Neural cell (in vitro differentiated cells): Measurements from ENCODE around the gene E2F3. TPM values are rescaled to one million over a fixed set of nuclear protein-coding genes. Genes with fewer than 3 reads are reported as not detected.

Source experiments
- H2AFZ ChIP-seq: fragments of 200-600, 300-800 bp; sonication (generic), shearing (Covaris generic); 2 replicates; pipeline ENCODE4 v1.6.0; 2014; ENCODE audit warnings: low read depth, mild to moderate bottlenecking, antibody characterized with exemption, low read length, moderate library complexity
- H3F3A ChIP-seq: fragments of 200-600 bp; shearing (Covaris generic); 2 replicates; pipeline ENCODE4 v1.6.1; 2016; ENCODE audit warnings: mild to moderate bottlenecking, moderate library complexity, mixed read lengths, antibody characterized with exemption, low read length; ENCODE audit not compliant: insufficient read depth, poor library complexity, severe bottlenecking
- H3K27ac ChIP-seq: fragments of 200-600, 300-800 bp; sonication (generic), shearing (Covaris generic); 2 replicates; pipeline ENCODE4 v1.5.1; 2014; ENCODE audit warnings: mild to moderate bottlenecking, low read length, moderate library complexity
- H3K27me3 ChIP-seq: fragments of 300-800, 200-600 bp; sonication (generic), shearing (Covaris generic); 2 replicates; pipeline ENCODE4 v1.6.0; 2014; ENCODE audit warnings: mild to moderate bottlenecking, low read depth, low read length, moderate library complexity; ENCODE audit not compliant: insufficient read depth
- H3K36me3 ChIP-seq: fragments of 300-800, 200-600 bp; sonication (generic), shearing (Covaris generic); 2 replicates; pipeline ENCODE4 v1.5.1; 2014; ENCODE audit warnings: mild to moderate bottlenecking, antibody characterized with exemption, low read length, moderate library complexity; ENCODE audit not compliant: insufficient read depth
- H3K4me2 ChIP-seq: fragments of 300-800, 200-600 bp; sonication (generic), shearing (Covaris generic); 2 replicates; pipeline ENCODE4 v1.6.0; 2014; ENCODE audit warnings: mild to moderate bottlenecking, low read length
- H3K4me3 ChIP-seq: fragments of 300-800, 200-600 bp; sonication (generic), shearing (Covaris generic); 2 replicates; pipeline ENCODE4 v1.5.1; 2014; ENCODE audit warnings: mild to moderate bottlenecking, low read length, moderate library complexity
- H3K79me2 ChIP-seq: fragments of 200-600 bp; shearing (Covaris generic); replicated peaks from 2 replicates; pipeline ENCODE4 v1.6.0; 2014; ENCODE audit warnings: mild to moderate bottlenecking, low read length, moderate library complexity; ENCODE audit not compliant: insufficient read depth
- H3K9ac ChIP-seq: fragments of 300-800, 200-600 bp; sonication (generic), shearing (Covaris generic); 2 replicates; pipeline ENCODE4 v1.6.1; 2016; ENCODE audit warnings: mild to moderate bottlenecking, low read length, mixed read lengths
- H3K9me2 ChIP-seq: fragments of 200-600 bp; shearing (Covaris generic); 2 replicates; pipeline ENCODE4 v1.6.1; 2016; ENCODE audit warnings: mild to moderate bottlenecking, low read length, mixed read lengths; ENCODE audit not compliant: insufficient read depth
- H3K9me3 ChIP-seq: fragments of 200-600, 300-800 bp; sonication (generic), shearing (Covaris generic); 2 replicates; pipeline ENCODE4 v1.6.1; 2016; ENCODE audit warnings: mild to moderate bottlenecking, mixed run types, low read length, moderate library complexity, mixed read lengths
- H4K20me1 ChIP-seq: fragments of 200-600 bp; shearing (Covaris generic); 2 replicates; pipeline ENCODE4 v1.6.1; 2016; ENCODE audit warnings: mild to moderate bottlenecking, mixed run types; ENCODE audit not compliant: insufficient read depth
- EP300 ChIP-seq: fragments of 450-650 bp; conservative IDR thresholded peaks from 2 replicates; pipeline ENCODE4 v1.6.1; 2014; ENCODE audit warnings: antibody characterized with exemption, mild to moderate bottlenecking, moderate library complexity; ENCODE audit not compliant: poor library complexity, severe bottlenecking
- EZH2 ChIP-seq: fragments of 200-600, 300-800 bp; shearing (Covaris generic), sonication (generic); IDR thresholded peaks from 2 replicates; pipeline ENCODE4 v1.6.1; 2014; ENCODE audit warnings: antibody characterized with exemption, low read length, borderline replicate concordance, mild to moderate bottlenecking; ENCODE audit not compliant: insufficient read depth, poor library complexity, severe bottlenecking
- MXI1 ChIP-seq: fragments of 450-650 bp; conservative IDR thresholded peaks from 2 replicates; pipeline ENCODE4 v1.6.1; 2014; ENCODE audit warnings: antibody characterized with exemption, mild to moderate bottlenecking; ENCODE audit not compliant: poor library complexity, severe bottlenecking
- POLR2AphosphoS5 ChIP-seq: IDR thresholded peaks from 2 replicates; pipeline ENCODE4 v1.6.1; 2012
- RAD21 ChIP-seq: fragments of 450-650 bp; conservative IDR thresholded peaks from 2 replicates; pipeline ENCODE4 v1.6.1; 2014; ENCODE audit warnings: antibody characterized with exemption, mild to moderate bottlenecking, moderate library complexity
- SMC3 ChIP-seq: fragments of 450-650 bp; conservative IDR thresholded peaks from 2 replicates; pipeline ENCODE4 v1.6.1; 2014; ENCODE audit warnings: antibody characterized with exemption, mild to moderate bottlenecking, moderate library complexity; ENCODE audit not compliant: poor library complexity
- TAF1 ChIP-seq: IDR thresholded peaks from 2 replicates; pipeline ENCODE4 v1.6.1; 2012; ENCODE audit warnings: low read depth
- polyA plus RNA-seq: library from polyadenylated mRNA; depleted of rRNA; stranded (reverse); fragments of >200 nt; gene quantifications from 2 replicates; pipeline ENCODE4 v1.2.3, GENCODE V29; 2014
- TF ChIP-seq, protein P1 (sequence below): fragments of 450-650 bp; IDR thresholded peaks from 2 replicates; pipeline ENCODE4 v1.5.1; 2014; ENCODE audit warnings: antibody characterized with exemption, mild to moderate bottlenecking, moderate library complexity; ENCODE audit not compliant: poor library complexity, severe bottlenecking
- TF ChIP-seq, protein P2 (sequence below): IDR thresholded peaks from 2 replicates; pipeline ENCODE4 v1.6.1; 2012; ENCODE audit warnings: borderline replicate concordance

The E2F3 gene
- polyA plus RNA-seq, 1 donor from 2014 or later = 4.8 TPM

GRCh38 chr6:20441236-20441635, 39.6 kb downstream of the E2F3 start:
- Histone ChIP-seq H3K36me3 (no peaks in the 10 kb centered on the region), H3K9ac (no peak overlapping the region), H3K27ac (no peak overlapping the region), H3F3A (no peaks in the 10 kb centered on the region), H2AFZ (no peak overlapping the region), H3K4me3 (no peak overlapping the region), H3K9me3 (no peaks in the 10 kb centered on the region), H3K9me2 (no peaks in the 10 kb centered on the region), H3K79me2 (no peaks in the 10 kb centered on the region), H4K20me1 (no peaks in the 10 kb centered on the region), H3K27me3 (no peaks in the 10 kb centered on the region), H3K4me2 (no peak overlapping the region)
- TF ChIP-seq EP300 (no peak), EZH2 (no peak), TAF1 (no peak), MXI1 (no peak), RAD21 (no peak), POLR2AphosphoS5 (no peak), SMC3 (no peak)
- TF ChIP-seq, protein P1, sequence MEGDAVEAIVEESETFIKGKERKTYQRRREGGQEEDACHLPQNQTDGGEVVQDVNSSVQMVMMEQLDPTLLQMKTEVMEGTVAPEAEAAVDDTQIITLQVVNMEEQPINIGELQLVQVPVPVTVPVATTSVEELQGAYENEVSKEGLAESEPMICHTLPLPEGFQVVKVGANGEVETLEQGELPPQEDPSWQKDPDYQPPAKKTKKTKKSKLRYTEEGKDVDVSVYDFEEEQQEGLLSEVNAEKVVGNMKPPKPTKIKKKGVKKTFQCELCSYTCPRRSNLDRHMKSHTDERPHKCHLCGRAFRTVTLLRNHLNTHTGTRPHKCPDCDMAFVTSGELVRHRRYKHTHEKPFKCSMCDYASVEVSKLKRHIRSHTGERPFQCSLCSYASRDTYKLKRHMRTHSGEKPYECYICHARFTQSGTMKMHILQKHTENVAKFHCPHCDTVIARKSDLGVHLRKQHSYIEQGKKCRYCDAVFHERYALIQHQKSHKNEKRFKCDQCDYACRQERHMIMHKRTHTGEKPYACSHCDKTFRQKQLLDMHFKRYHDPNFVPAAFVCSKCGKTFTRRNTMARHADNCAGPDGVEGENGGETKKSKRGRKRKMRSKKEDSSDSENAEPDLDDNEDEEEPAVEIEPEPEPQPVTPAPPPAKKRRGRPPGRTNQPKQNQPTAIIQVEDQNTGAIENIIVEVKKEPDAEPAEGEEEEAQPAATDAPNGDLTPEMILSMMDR = no peak
- TF ChIP-seq, protein P2, sequence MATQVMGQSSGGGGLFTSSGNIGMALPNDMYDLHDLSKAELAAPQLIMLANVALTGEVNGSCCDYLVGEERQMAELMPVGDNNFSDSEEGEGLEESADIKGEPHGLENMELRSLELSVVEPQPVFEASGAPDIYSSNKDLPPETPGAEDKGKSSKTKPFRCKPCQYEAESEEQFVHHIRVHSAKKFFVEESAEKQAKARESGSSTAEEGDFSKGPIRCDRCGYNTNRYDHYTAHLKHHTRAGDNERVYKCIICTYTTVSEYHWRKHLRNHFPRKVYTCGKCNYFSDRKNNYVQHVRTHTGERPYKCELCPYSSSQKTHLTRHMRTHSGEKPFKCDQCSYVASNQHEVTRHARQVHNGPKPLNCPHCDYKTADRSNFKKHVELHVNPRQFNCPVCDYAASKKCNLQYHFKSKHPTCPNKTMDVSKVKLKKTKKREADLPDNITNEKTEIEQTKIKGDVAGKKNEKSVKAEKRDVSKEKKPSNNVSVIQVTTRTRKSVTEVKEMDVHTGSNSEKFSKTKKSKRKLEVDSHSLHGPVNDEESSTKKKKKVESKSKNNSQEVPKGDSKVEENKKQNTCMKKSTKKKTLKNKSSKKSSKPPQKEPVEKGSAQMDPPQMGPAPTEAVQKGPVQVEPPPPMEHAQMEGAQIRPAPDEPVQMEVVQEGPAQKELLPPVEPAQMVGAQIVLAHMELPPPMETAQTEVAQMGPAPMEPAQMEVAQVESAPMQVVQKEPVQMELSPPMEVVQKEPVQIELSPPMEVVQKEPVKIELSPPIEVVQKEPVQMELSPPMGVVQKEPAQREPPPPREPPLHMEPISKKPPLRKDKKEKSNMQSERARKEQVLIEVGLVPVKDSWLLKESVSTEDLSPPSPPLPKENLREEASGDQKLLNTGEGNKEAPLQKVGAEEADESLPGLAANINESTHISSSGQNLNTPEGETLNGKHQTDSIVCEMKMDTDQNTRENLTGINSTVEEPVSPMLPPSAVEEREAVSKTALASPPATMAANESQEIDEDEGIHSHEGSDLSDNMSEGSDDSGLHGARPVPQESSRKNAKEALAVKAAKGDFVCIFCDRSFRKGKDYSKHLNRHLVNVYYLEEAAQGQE = no peak

GRCh38 chr6:20441921-20442320, 40.2 kb downstream of the E2F3 start:
- TF ChIP-seq EZH2 (no peak), RAD21 (no peak), TAF1 (no peak), SMC3 (no peak), MXI1 (no peak), EP300 (no peak), POLR2AphosphoS5 (no peak)
- TF ChIP-seq, protein P2 = no peak
- TF ChIP-seq, protein P1 = no peak
- Histone ChIP-seq H3K79me2 (no peaks in the 10 kb centered on the region), H3F3A (no peaks in the 10 kb centered on the region), H3K9me2 (no peaks in the 10 kb centered on the region), H2AFZ (no peak overlapping the region), H3K9me3 (no peaks in the 10 kb centered on the region), H3K27me3 (no peaks in the 10 kb centered on the region), H3K4me3 (no peak overlapping the region), H3K4me2 (no peak overlapping the region), H3K9ac (no peak overlapping the region), H3K27ac (no peak overlapping the region), H3K36me3 (no peaks in the 10 kb centered on the region), H4K20me1 (no peaks in the 10 kb centered on the region)
